HepG2 (cell line): Measurements from ENCODE around the gene CDC42EP4. TPM values are rescaled to one million over a fixed set of nuclear protein-coding genes. Genes with fewer than 3 reads are reported as not detected.

Experiments used
- ARNT2 ChIP-seq: sonication (generic); formaldehyde crosslinking; IDR thresholded peaks from 2 replicates; pipeline ENCODE4 v1.8.0; 2022; ENCODE audit warnings: mild to moderate bottlenecking, low read depth, missing genetic modification reagents, moderate library complexity
- ATAD3A ChIP-seq: sonication (generic); formaldehyde crosslinking; IDR thresholded peaks from 2 replicates; pipeline ENCODE4 v1.4.0; 2020; ENCODE audit warnings: missing genetic modification reagents
- CBX2 ChIP-seq, 2 experiments: fragments of 200-600 bp in 1 of 2; sonication (generic); formaldehyde crosslinking in 1 of 2; IDR thresholded peaks; 2 replicates each; pipeline versions ENCODE4 v1.7.0 to v1.8.1; 2018 to 2022; ENCODE audit warnings: low read depth in 2 of 2, low read length in 1 of 2, mild to moderate bottlenecking in 1 of 2, missing genetic modification reagents in 1 of 2
- FOXA1 ChIP-seq, 2 experiments: fragments of 450-650 bp in 1 of 2; sonication (generic) in 1 of 2; formaldehyde crosslinking in 1 of 2; IDR thresholded peaks; 2 replicates each; pipeline versions ENCODE4 v1.4.0 to v1.6.1; 2016 to 2020; ENCODE audit warnings: missing genetic modification reagents in 1 of 2
- ISL2 ChIP-seq: sonication (generic); formaldehyde crosslinking; IDR thresholded peaks from 2 replicates; pipeline ENCODE4 v1.5.0; 2020; ENCODE audit warnings: missing genetic modification reagents
- KIAA2018 ChIP-seq: sonication (generic); formaldehyde crosslinking; IDR thresholded peaks from 2 replicates; pipeline ENCODE4 v1.5.0; 2020; ENCODE audit warnings: mild to moderate bottlenecking, missing genetic modification reagents, borderline replicate concordance
- MBNL3 ChIP-seq: fragments of 250-450 bp; sonication (Bioruptor Pico); conservative IDR thresholded peaks from 2 replicates; pipeline ENCODE4 v1.8.0; 2022; ENCODE audit warnings: mild to moderate bottlenecking, inconsistent platforms
- RNF219 ChIP-seq: sonication (generic); formaldehyde crosslinking; IDR thresholded peaks from 2 replicates; pipeline ENCODE4 v1.5.0; 2020; ENCODE audit warnings: mild to moderate bottlenecking, missing genetic modification reagents
- SIN3A ChIP-seq: IDR thresholded peaks from 2 replicates; pipeline ENCODE4 v1.6.1; 2011; ENCODE audit warnings: low read depth, mild to moderate bottlenecking, control low read depth, low read length, borderline replicate concordance
- ZBTB49 ChIP-seq: sonication (generic); formaldehyde crosslinking; IDR thresholded peaks from 2 replicates; pipeline ENCODE4 v1.4.0; 2020; ENCODE audit warnings: missing genetic modification reagents, borderline replicate concordance
- ZC3H4 ChIP-seq: sonication (generic); formaldehyde crosslinking; IDR thresholded peaks from 2 replicates; pipeline ENCODE4 v1.4.0; 2020; ENCODE audit warnings: missing genetic modification reagents, borderline replicate concordance
- ZNF280B ChIP-seq: sonication (generic); formaldehyde crosslinking; IDR thresholded peaks from 2 replicates; pipeline ENCODE4 v1.5.0; 2020; ENCODE audit warnings: missing genetic modification reagents, mild to moderate bottlenecking, borderline replicate concordance
- ZNF841 ChIP-seq: sonication (generic); formaldehyde crosslinking; IDR thresholded peaks from 2 replicates; pipeline ENCODE4 v1.8.1; 2023; ENCODE audit warnings: missing genetic modification reagents, borderline replicate concordance
- polyA plus RNA-seq, 8 experiments: library from polyadenylated mRNA; depleted of rRNA in 3 of 8; stranded (reverse) in 7 of 8; unstranded in 1 of 8; fragments of >200 nt; fragmentation: Illumina TruSeq in 4 of 8; extraction: Trizol in 4 of 8; gene quantifications; 2 replicates each; pipeline versions ENCODE4 v1.2.1 to v1.2.3, GENCODE V29; 2011 to 2016; ENCODE audit warnings: low read depth in 4 of 8, missing spikeins in 1 of 8, mixed read lengths in 1 of 8; ENCODE audit not compliant: insufficient read depth in 1 of 8
- total RNA-seq, 5 experiments: library from RNA; depleted of rRNA; stranded (reverse); fragments of >200 nt; fragmentation: Illumina TruSeq; extraction: Trizol; gene quantifications; 2 replicates each; pipeline ENCODE4 v1.2.3, GENCODE V29; 2016; ENCODE audit warnings: low read depth in 1 of 5

Gene CDC42EP4
- total and polyA plus RNA-seq, 2 of the 13 experiments (the other 11 are each of a cell fraction or from before 2014, with no cell fraction given) = 19.0 to 54.0 TPM

- no peak for TF ChIP-seq KIAA2018 (CRISPR knock-in tag)
- no peak for TF ChIP-seq MBNL3 (CRISPR knock-in tag)
- peak; percentile 68 for TF ChIP-seq ISL2 (CRISPR knock-in tag)
- no peak for TF ChIP-seq ZNF841 (CRISPR knock-in tag)
- no peak for TF ChIP-seq RNF219
- peak; percentile 86; the same call in 1 of the 2 replicates for TF ChIP-seq ARNT2 (CRISPR knock-in tag)
- TF ChIP-seq FOXA1 (IDR thresholded peaks at IDR 0.05) = no peak
- peak; percentile 99 for TF ChIP-seq FOXA1 (CRISPR knock-in tag; IDR thresholded peaks at IDR 0.05)
- TF ChIP-seq SIN3A = no peak; the same call in 1 of the 2 replicates
- no peak for TF ChIP-seq ZC3H4 (CRISPR knock-in tag)
- TF ChIP-seq CBX2 (IDR thresholded peaks at IDR 0.05; ENCODE audit: low read depth, low read length) = no peak
- TF ChIP-seq CBX2 (CRISPR knock-in tag; IDR thresholded peaks at IDR 0.05; ENCODE audit: low read depth) = no peak
- TF ChIP-seq ATAD3A = no peak
- no peak for TF ChIP-seq ZNF280B (CRISPR knock-in tag)
- TF ChIP-seq ZBTB49 = 0 out of 2 replicates have a peak, but pooled peaks have one; percentile 30
Observed at GRCh38 chr17:73261952-73262675, 49.7 kb downstream of the CDC42EP4 start (continued).
